HEK293 (cell line): Measurements from ENCODE around the gene FOXRED2.
A peak's percentile ranks its signal among the peaks of the same experiment; 100 is the strongest.

Source experiments
- CTCF ChIA-PET: fragments of 350-600 bp; formaldehyde crosslinking; extraction: SDS; loops from one replicate; lab custom pipeline; 2021; ENCODE audit warnings: antibody characterized with exemption; lab: Yijun Ruan, JAX
- POLR2A ChIA-PET: fragments of 300-600 bp; formaldehyde crosslinking; extraction: SDS; loops from one replicate; lab custom pipeline; 2020; ENCODE audit warnings: antibody characterized with exemption, inconsistent platforms; lab: Yijun Ruan, JAX
- H3K27ac ChIP-seq: fragments of 200-500 bp; sonication (Bioruptor generic); 2 replicates; pipeline ENCODE4 v1.5.1; 2014; ENCODE audit warnings: low read depth, low read length, control low read depth, inconsistent platforms; ENCODE audit errors: extremely low read depth
- H3K36me3 ChIP-seq, 2 experiments: fragments of 200-500 bp in 1 of 2; sonication (Bioruptor generic) in 1 of 2; 1 replicate in 1 of 2; 2 replicates in 1 of 2; pipeline ENCODE4 v1.5.1; 2014 to 2017; ENCODE audit warnings: inconsistent platforms in 2 of 2, low read length in 2 of 2; ENCODE audit not compliant: control insufficient read depth in 2 of 2, insufficient read depth in 1 of 2
- H3K4me1 ChIP-seq: fragments of 200-500 bp; sonication (Bioruptor generic); 2 replicates; pipeline ENCODE4 v1.5.1; 2014; ENCODE audit warnings: mild to moderate bottlenecking, low read length, inconsistent platforms; ENCODE audit not compliant: control insufficient read depth, insufficient read depth
- H3K4me3 ChIP-seq: 2 replicates; pipeline ENCODE4 v1.5.1; 2011; ENCODE audit warnings: low read depth, mild to moderate bottlenecking, control low read depth, low read length, moderate library complexity
- H3K9me3 ChIP-seq: fragments of 200-500 bp; sonication (Bioruptor generic); 2 replicates; pipeline ENCODE4 v1.5.1; 2014; ENCODE audit warnings: low read depth, low read length, inconsistent platforms; ENCODE audit not compliant: control insufficient read depth, insufficient read depth
- IKZF3 ChIP-seq: fragments of 450-650 bp; IDR thresholded peaks from 2 replicates; pipeline ENCODE4 v1.5.0; 2018; ENCODE audit warnings: missing biosample characterization, mild to moderate bottlenecking, missing genetic modification characterization, moderate library complexity
- KLF8 ChIP-seq: fragments of 450-650 bp; formaldehyde crosslinking; IDR thresholded peaks from 2 replicates; pipeline ENCODE4 v1.5.1; 2016; ENCODE audit warnings: missing biosample characterization, missing genetic modification characterization
- SP3 ChIP-seq: fragments of 450-650 bp; formaldehyde crosslinking; IDR thresholded peaks from 2 replicates; pipeline ENCODE4 v1.5.1; 2016; ENCODE audit warnings: missing biosample characterization, missing genetic modification characterization
- ZBTB11 ChIP-seq: fragments of 450-650 bp; formaldehyde crosslinking; conservative IDR thresholded peaks from 2 replicates; pipeline ENCODE4 v1.5.1; 2016; ENCODE audit warnings: low read depth, missing biosample characterization, missing genetic modification characterization
- ZNF175 ChIP-seq: fragments of 450-650 bp; formaldehyde crosslinking; IDR thresholded peaks from 2 replicates; pipeline ENCODE4 v1.5.1; 2016; ENCODE audit warnings: missing biosample characterization, missing genetic modification characterization
- ZNF202 ChIP-seq: fragments of 450-650 bp; formaldehyde crosslinking; IDR thresholded peaks from 2 replicates; pipeline ENCODE4 v1.5.1; 2016; ENCODE audit warnings: missing biosample characterization, missing genetic modification characterization, borderline replicate concordance
- ZNF24 ChIP-seq: fragments of 450-650 bp; formaldehyde crosslinking; IDR thresholded peaks from 2 replicates; pipeline ENCODE4 v1.5.1; 2016; ENCODE audit warnings: missing biosample characterization, missing genetic modification characterization
- ZNF280D ChIP-seq: fragments of 450-650 bp; formaldehyde crosslinking; IDR thresholded peaks from 2 replicates; pipeline ENCODE4 v1.5.1; 2016; ENCODE audit warnings: missing biosample characterization, missing genetic modification characterization
- ZNF350 ChIP-seq: fragments of 450-650 bp; formaldehyde crosslinking; IDR thresholded peaks from 2 replicates; pipeline ENCODE4 v1.5.0; 2017; ENCODE audit warnings: missing biosample characterization, mild to moderate bottlenecking, missing genetic modification characterization
- ZNF391 ChIP-seq: fragments of 450-650 bp; formaldehyde crosslinking; IDR thresholded peaks from 2 replicates; pipeline ENCODE4 v1.5.1; 2016; ENCODE audit warnings: low read depth, missing biosample characterization, missing genetic modification characterization, borderline replicate concordance
- ZNF394 ChIP-seq: fragments of 450-650 bp; formaldehyde crosslinking; IDR thresholded peaks from 2 replicates; pipeline ENCODE4 v1.5.1; 2016; ENCODE audit warnings: missing biosample characterization, missing genetic modification characterization, mild to moderate bottlenecking, moderate library complexity, borderline replicate concordance
- ZNF585B ChIP-seq: fragments of 450-650 bp; formaldehyde crosslinking; IDR thresholded peaks from 2 replicates; pipeline ENCODE4 v1.5.1; 2016; ENCODE audit warnings: missing biosample characterization, missing genetic modification characterization
- ZNF629 ChIP-seq: fragments of 450-650 bp; formaldehyde crosslinking; IDR thresholded peaks from 2 replicates; pipeline ENCODE4 v1.5.1; 2017; ENCODE audit warnings: missing biosample characterization, missing genetic modification characterization
- ZNF654 ChIP-seq: fragments of 450-650 bp; formaldehyde crosslinking; IDR thresholded peaks from 2 replicates; pipeline ENCODE4 v1.5.1; 2016; ENCODE audit warnings: low read depth, missing biosample characterization, missing genetic modification characterization
- ZNF658 ChIP-seq: fragments of 450-650 bp; formaldehyde crosslinking; IDR thresholded peaks from 2 replicates; pipeline ENCODE4; 2016; ENCODE audit warnings: missing biosample characterization, missing genetic modification characterization
- ZNF664 ChIP-seq: fragments of 450-650 bp; formaldehyde crosslinking; IDR thresholded peaks from 2 replicates; pipeline ENCODE4 v1.5.1; 2016; ENCODE audit warnings: missing biosample characterization, missing genetic modification characterization
- ZNF747 ChIP-seq: fragments of 450-650 bp; formaldehyde crosslinking; IDR thresholded peaks from 2 replicates; pipeline ENCODE4 v1.5.1; 2016; ENCODE audit warnings: missing biosample characterization, missing genetic modification characterization
- TF ChIP-seq, protein P1 (sequence below): IDR thresholded peaks from 2 replicates; pipeline ENCODE4 v1.6.1; 2011; ENCODE audit warnings: mild to moderate bottlenecking, low read depth, low read length, borderline replicate concordance

Gene FOXRED2

DNA sequence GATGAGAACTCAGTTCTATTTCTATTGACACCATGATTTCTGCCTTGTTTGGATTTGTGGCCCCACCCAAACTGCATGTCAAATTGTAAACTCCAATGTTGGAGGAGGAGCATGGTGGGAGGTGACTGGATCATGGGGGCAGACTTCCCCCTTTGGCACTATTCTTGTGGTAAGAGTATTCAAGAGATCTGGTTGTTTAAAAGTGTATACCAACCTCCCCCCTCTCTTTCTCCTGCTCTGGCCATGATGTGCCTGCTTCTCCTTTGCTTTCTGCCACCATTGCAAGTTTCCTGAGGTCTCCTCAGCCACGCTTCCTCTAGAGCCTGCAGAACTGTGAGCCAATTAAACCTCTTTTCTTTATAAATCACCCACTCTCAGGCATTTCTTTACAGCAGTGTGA, 7.9 kb upstream of the FOXRED2 start (continued):
- no peak for TF ChIP-seq ZNF24 (tag by site-specific recombination)
- TF ChIP-seq ZNF585B: no peak
- TF ChIP-seq, all 188 proteins: peak for 0

GRCh38 chr22:36512991-36513390, 6.2 kb upstream of the FOXRED2 start:
- POLR2A ChIA-PET: interaction anchor here (0.5 to 3.5 kb wide), 2 partner anchors 9 to 647 kb away, joined by 6 to 21 read pairs; no protein-coding TSS in a partner anchor
- CTCF ChIA-PET: interaction anchor here (4.3 kb wide), 1 partner anchor 9 kb away, joined by 45 read pairs; no protein-coding TSS in a partner anchor

DNA sequence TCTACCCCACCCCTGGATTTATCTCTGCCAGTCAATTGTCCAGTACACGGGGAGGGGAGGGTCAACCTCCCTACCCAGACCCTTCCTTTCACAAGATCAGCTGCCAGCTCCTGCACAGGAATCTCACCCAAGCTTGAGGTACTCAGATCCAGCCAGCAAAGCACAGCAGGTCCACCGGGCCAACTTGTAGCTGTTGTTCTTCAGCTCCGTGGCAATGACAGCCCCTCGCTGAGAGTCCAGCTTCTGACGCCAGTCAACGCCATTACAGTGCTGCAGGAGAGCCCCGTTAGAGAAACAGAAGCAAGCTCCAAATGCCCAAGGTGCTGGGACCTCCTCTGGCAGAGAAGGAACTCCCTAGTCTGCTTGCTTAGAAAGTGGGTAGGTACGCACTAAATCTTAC, 5.5 kb upstream of the FOXRED2 start:
- POLR2A ChIA-PET: interaction anchor here (0.5 to 3.5 kb wide), 3 partner anchors 10 to 648 kb away, joined by 3 to 21 read pairs (median 6); no protein-coding TSS in a partner anchor
- TF ChIP-seq, protein P1, sequence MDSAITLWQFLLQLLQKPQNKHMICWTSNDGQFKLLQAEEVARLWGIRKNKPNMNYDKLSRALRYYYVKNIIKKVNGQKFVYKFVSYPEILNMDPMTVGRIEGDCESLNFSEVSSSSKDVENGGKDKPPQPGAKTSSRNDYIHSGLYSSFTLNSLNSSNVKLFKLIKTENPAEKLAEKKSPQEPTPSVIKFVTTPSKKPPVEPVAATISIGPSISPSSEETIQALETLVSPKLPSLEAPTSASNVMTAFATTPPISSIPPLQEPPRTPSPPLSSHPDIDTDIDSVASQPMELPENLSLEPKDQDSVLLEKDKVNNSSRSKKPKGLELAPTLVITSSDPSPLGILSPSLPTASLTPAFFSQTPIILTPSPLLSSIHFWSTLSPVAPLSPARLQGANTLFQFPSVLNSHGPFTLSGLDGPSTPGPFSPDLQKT: no peak
- CTCF ChIA-PET: interaction anchor here (0.6 to 4.3 kb wide), 3 partner anchors 9 to 1306 kb away, joined by 3 to 45 read pairs (median 12); no protein-coding TSS in a partner anchor

More at GRCh38 chr22:36512991-36513390, 6.2 kb upstream of the FOXRED2 start:
- Histone ChIP-seq H3K4me1 (no peaks in the 10 kb centered on the region), H3K9me3 (no peaks in the 10 kb centered on the region), H3K4me3 (no peak overlapping the region), H3K36me3 (peaks cover 60 to 80% of the 10 kb centered on the region in 2 experiments), H3K27ac (no peak overlapping the region)
- no peak for TF ChIP-seq ZNF747

DNA sequence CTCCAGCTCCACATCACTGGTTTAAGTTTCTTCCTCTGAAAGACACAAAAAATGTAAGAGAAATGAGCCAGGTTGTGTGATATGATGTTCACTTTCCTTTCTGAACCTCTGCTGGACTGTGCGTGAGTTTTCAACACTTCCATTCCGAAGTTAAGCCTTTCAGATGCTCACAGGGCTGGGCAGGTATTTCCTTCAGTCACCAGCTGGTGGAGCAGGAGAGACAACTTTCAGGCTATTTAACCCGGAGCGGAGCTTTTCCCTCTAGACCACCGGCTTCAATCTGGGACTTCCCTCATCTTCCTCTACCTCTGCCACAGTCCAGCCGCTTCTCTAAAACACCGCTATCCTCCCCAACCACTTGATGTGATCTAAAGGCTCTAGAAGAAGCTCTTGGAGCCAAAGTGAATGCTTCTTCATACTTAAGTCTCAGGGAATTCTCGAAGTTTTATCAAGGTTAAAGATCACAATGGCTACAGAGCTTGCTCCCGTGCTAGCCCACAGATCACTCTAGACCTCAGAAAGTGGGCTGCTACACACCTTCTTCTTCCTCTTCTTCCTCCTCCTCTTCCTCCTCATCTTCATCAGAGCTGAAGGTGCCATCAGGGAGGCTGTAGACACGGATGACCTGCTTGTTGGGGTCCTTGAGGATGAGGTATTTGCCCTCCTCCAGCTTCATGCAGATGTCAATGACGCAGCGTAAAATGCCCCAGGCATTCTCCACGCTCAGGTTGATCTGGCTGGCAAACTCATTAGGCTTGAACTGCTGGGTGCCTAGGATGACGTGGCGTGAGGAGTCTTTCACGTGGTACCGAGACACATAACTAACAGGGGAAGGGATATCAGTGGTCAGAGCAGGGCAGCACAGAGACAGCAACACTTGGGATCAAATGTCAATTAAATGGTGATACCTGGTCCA, 4.4 kb upstream of the FOXRED2 start:
- Histone ChIP-seq H3K36me3 (peaks cover 43 to 63% of the 10 kb centered on the region in 2 experiments), H3K27ac (no peak overlapping the region; the same call in 1 of the 2 replicates), H3K9me3 (no peaks in the 10 kb centered on the region), H3K4me1 (peaks cover 3% of the 10 kb centered on the region; the same call in 1 of the 2 replicates), H3K4me3 (no peak overlapping the region)
- ChIA-PET POLR2A (interaction anchor here (0.6 to 5.9 kb wide), 6 partner anchors 11 to 239 kb away, joined by 3 to 35 read pairs (median 3); partner anchors contain the start of gene EIF3D), CTCF (interaction anchor here (0.6 to 4.3 kb wide), 13 partner anchors 10 to 1307 kb away, joined by 3 to 45 read pairs (median 4); partner anchors contain the start of gene IFT27)
- TF ChIP-seq SP3 (tag by site-specific recombination) (no peak), ZBTB11 (tag by site-specific recombination) (no peak), ZNF350 (tag by site-specific recombination) (no peak), ZNF654 (tag by site-specific recombination) (peak; percentile 53), ZNF664 (tag by site-specific recombination) (no peak), ZNF202 (tag by site-specific recombination) (no peak), ZNF280D (tag by site-specific recombination) (no peak), ZNF175 (no peak), ZNF658 (no peak), ZNF391 (no peak), IKZF3 (tag by site-specific recombination) (peak; percentile 49; the same call in 1 of the 2 replicates), ZNF394 (tag by site-specific recombination) (0 out of 2 replicates have a peak, but pooled peaks have one; percentile 22), KLF8 (tag by site-specific recombination) (0 out of 2 replicates have a peak, but pooled peaks have one; percentile 7), ZNF629 (tag by site-specific recombination) (0 out of 2 replicates have a peak, but pooled peaks have one; percentile 23)

More for the DNA sequence above, 5.5 kb upstream of the FOXRED2 start:
- H3K36me3 ChIP-seq: peaks cover 54 to 74% of the 10 kb centered on the region in 2 experiments
- no peak overlapping the region for H3K4me3 ChIP-seq
- peaks cover under 1% of the 10 kb centered on the region; the same call in 1 of the 2 replicates for H3K4me1 ChIP-seq
- no peaks in the 10 kb centered on the region for H3K9me3 ChIP-seq
- no peak overlapping the region for H3K27ac ChIP-seq
